ENCODE data around the gene FUT3.

DNA sequence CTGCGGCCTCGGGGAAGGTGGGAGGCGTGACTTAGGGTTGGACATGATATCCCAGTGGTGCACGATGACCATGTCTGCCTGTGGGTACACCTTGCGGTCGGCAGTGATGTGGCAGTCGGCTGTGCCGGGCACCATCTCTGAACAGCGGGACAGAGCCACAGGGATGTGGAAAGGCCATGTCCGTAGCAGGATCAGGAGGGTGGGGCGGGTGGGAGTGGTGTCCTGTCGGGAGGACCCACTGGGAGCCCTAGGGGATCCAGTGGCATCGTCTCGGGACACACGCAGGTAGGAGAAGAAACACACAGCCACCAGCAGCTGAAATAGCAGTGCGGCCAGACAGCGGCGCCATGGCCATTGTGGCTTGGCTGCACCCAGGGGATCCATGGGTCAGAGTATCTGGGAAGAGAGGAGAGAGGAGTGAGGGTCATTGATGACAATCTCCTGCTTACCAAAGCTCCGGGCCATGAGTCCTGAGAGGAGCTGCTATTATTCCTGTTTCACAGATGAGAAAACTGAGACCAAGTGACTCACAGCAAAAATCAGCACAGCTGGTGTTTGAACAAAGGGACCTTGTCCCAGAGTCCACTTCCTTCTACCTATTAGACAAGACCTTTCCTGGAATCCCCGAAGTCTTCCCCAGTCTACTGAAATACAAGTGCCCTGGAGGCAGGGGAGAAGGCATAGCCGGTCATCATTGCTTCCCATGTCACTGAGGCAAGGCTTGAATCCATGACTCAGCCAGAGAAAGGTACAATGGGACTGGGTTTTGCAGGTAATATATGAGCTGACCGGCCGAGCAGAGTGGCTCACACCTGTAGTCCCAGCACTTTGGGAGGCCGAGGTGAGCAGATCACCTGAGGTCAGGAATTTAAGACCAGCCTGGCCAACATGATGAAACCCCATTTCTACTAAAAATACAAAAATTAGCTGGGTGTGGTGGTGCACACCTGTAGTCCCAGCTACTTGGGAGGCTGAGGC is 6.5 kb downstream of the FUT3 start:
- TF ChIP-seq, protein P1, sequence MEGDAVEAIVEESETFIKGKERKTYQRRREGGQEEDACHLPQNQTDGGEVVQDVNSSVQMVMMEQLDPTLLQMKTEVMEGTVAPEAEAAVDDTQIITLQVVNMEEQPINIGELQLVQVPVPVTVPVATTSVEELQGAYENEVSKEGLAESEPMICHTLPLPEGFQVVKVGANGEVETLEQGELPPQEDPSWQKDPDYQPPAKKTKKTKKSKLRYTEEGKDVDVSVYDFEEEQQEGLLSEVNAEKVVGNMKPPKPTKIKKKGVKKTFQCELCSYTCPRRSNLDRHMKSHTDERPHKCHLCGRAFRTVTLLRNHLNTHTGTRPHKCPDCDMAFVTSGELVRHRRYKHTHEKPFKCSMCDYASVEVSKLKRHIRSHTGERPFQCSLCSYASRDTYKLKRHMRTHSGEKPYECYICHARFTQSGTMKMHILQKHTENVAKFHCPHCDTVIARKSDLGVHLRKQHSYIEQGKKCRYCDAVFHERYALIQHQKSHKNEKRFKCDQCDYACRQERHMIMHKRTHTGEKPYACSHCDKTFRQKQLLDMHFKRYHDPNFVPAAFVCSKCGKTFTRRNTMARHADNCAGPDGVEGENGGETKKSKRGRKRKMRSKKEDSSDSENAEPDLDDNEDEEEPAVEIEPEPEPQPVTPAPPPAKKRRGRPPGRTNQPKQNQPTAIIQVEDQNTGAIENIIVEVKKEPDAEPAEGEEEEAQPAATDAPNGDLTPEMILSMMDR (IDR thresholded peaks at IDR 0.05), result no peak
- no peak for TF ChIP-seq ZFX (IDR thresholded peaks at IDR 0.05; ENCODE audit: borderline replicate concordance)
